GM12878 (cell line): ENCODE measurements around the gene ARHGEF17. TPM values are rescaled to one million over a fixed set of nuclear protein-coding genes. Genes with fewer than 3 reads are reported as not detected.

Source experiments
- ATAC-seq: fragments of 200-7000 bp; cut with Tn5 transposase; 3 replicates; pipeline ENCODE4 v1.9.1; 2020; ENCODE audit warnings: mild to moderate bottlenecking, moderate library complexity
- BruUV-seq: library from RNA; stranded (reverse); fragments of 400-500 nt; replicated peaks from 2 replicates; lab custom pipeline; 2021; lab: Mats Ljungman, UMichigan
- CTCF ChIA-PET: fragments of 300-600 bp; sonication (Branson Sonifier 250); formaldehyde crosslinking; extraction: SDS; loops from one replicate; lab custom pipeline; 2021; ENCODE audit warnings: inconsistent platforms; lab: Yijun Ruan, JAX
- POLR2A ChIA-PET: fragments of 350-600 bp; formaldehyde crosslinking; extraction: SDS; loops from one replicate; lab custom pipeline; 2021; ENCODE audit warnings: inconsistent platforms; lab: Charles Lee
- RAD21 ChIA-PET: fragments of 300-600 bp; sonication (Branson Sonifier 250); formaldehyde crosslinking; loops from one replicate; lab custom pipeline; 2023; ENCODE audit warnings: antibody characterized with exemption; ENCODE audit not compliant: unreplicated experiment; lab: Charles Lee
- SMC1A ChIA-PET: fragments of 300-600 bp; sonication (Branson Sonifier 250); formaldehyde crosslinking; loops from one replicate; lab custom pipeline; 2023; ENCODE audit not compliant: unreplicated experiment, uncharacterized antibody; lab: Charles Lee
- DNase-seq: peaks from one replicate; pipeline ENCODE4 v3.0.0-alpha.2; 2011; ENCODE audit warnings: low read depth, low spot score
- FAIRE-seq: peaks from 3 replicates; lab custom pipeline; 2011; peaks lifted over from hg19 to GRCh38; lab: Jason Lieb, UNC
- H2AFZ ChIP-seq: 2 replicates; pipeline ENCODE4 v1.6.0; 2011; ENCODE audit warnings: low read depth, low read length, control low read depth; ENCODE audit not compliant: control insufficient read depth
- H3K27ac ChIP-seq: 2 replicates; pipeline ENCODE4 v1.5.1; 2011; ENCODE audit warnings: control low read depth; ENCODE audit not compliant: control insufficient read depth, insufficient read depth
- H3K27me3 ChIP-seq, 2 experiments: replicated peaks in 1 of 2; 2 replicates each; pipeline versions ENCODE4 v1.6.0 to v1.6.1; 2011; ENCODE audit warnings: low read length in 1 of 2; ENCODE audit not compliant: control insufficient read depth in 2 of 2, insufficient read depth in 2 of 2
- H3K36me3 ChIP-seq, 2 experiments: 2 replicates each; pipeline ENCODE4 v1.5.1; 2011; ENCODE audit warnings: low read length in 1 of 2; ENCODE audit not compliant: control insufficient read depth in 2 of 2, insufficient read depth in 2 of 2
- H3K4me1 ChIP-seq: 2 replicates; pipeline ENCODE4 v1.6.1; 2011; ENCODE audit warnings: mild to moderate bottlenecking, low read length, moderate library complexity, mixed read lengths; ENCODE audit not compliant: control insufficient read depth, insufficient read depth
- H3K4me2 ChIP-seq: 2 replicates; pipeline ENCODE4 v1.6.0; 2011; ENCODE audit warnings: control low read depth; ENCODE audit not compliant: control insufficient read depth, insufficient read depth
- H3K4me3 ChIP-seq: fragments of 200-600 bp; sonication (generic); 2 replicates; pipeline ENCODE4 v1.5.1; 2016
- H3K79me2 ChIP-seq: 2 replicates; pipeline ENCODE4 v1.6.0; 2011; ENCODE audit warnings: low read length; ENCODE audit not compliant: control insufficient read depth, insufficient read depth
- H3K9ac ChIP-seq: 2 replicates; pipeline ENCODE4 v1.8.0; 2011; ENCODE audit warnings: low read length, control low read depth, mixed read lengths; ENCODE audit not compliant: control insufficient read depth, insufficient read depth
- H3K9me3 ChIP-seq: replicated peaks from 3 replicates; pipeline ENCODE4 v1.5.1; 2011; ENCODE audit warnings: mild to moderate bottlenecking, low read length; ENCODE audit not compliant: control insufficient read depth, insufficient read depth
- H4K20me1 ChIP-seq: 2 replicates; pipeline ENCODE4 v1.6.0; 2011; ENCODE audit not compliant: control insufficient read depth, insufficient read depth
- CBX3 ChIP-seq: fragments of 200-600 bp; sonication (generic); IDR thresholded peaks from 2 replicates; pipeline ENCODE4 v1.6.1; 2016; ENCODE audit warnings: low read depth, borderline replicate concordance
- CEBPB ChIP-seq, 2 experiments: fragments of 150-350 bp in 1 of 2; IDR thresholded peaks; 2 replicates each; pipeline ENCODE4 v1.6.1; 2012 to 2014; ENCODE audit warnings: low read depth in 2 of 2, low read length in 2 of 2, borderline replicate concordance in 1 of 2, inconsistent platforms in 1 of 2
- ESRRA ChIP-seq: IDR thresholded peaks from 2 replicates; pipeline ENCODE4 v1.6.1; 2012; ENCODE audit warnings: mild to moderate bottlenecking, low read length, improper control_type of control experiment
- GABPA ChIP-seq: IDR thresholded peaks from 2 replicates; pipeline ENCODE4 v1.6.1; 2014; ENCODE audit warnings: antibody characterized with exemption, low read depth, mild to moderate bottlenecking, inconsistent platforms
- GATAD2B ChIP-seq: fragments of 450-650 bp; conservative IDR thresholded peaks from 2 replicates; pipeline ENCODE4 v1.6.1; 2017; ENCODE audit warnings: low read depth, mild to moderate bottlenecking, moderate library complexity
- NR2C2 ChIP-seq: IDR thresholded peaks from 2 replicates; pipeline ENCODE4 v1.6.1; 2011; ENCODE audit warnings: borderline replicate concordance, low read depth; ENCODE audit not compliant: control insufficient read depth, insufficient read length
- POLR2A ChIP-seq: IDR thresholded peaks from 2 replicates; pipeline ENCODE4 v1.6.1; 2011; ENCODE audit warnings: low read depth, mild to moderate bottlenecking, low read length
- RB1 ChIP-seq: fragments of 450-650 bp; formaldehyde crosslinking; IDR thresholded peaks from 2 replicates; pipeline ENCODE4 v1.6.1; 2017; ENCODE audit warnings: mild to moderate bottlenecking, borderline replicate concordance
- SMARCA5 ChIP-seq: fragments of 450-650 bp; IDR thresholded peaks from 2 replicates; pipeline ENCODE4 v1.6.1; 2017; ENCODE audit warnings: mild to moderate bottlenecking
- ZNF384 ChIP-seq: IDR thresholded peaks from 2 replicates; pipeline ENCODE4 v1.6.1; 2012; ENCODE audit warnings: low read depth, mild to moderate bottlenecking, low read length, improper control_type of control experiment, borderline replicate concordance
- ZNF687 ChIP-seq: fragments of 450-650 bp; IDR thresholded peaks from 2 replicates; pipeline ENCODE4 v1.6.1; 2017; ENCODE audit warnings: mild to moderate bottlenecking, moderate library complexity
- in situ Hi-C: fragments of 300-500 bp; cut with MboI; formaldehyde crosslinking; loops from 9 replicates; pipeline ENCODE4 v1.14.3; 2018; ENCODE audit warnings: mixed read lengths
- intact Hi-C: fragments of 100-400 bp; cut with micrococcal nuclease; formaldehyde crosslinking; loops from one replicate; pipeline ENCODE4 v1.14.2; 2022; ENCODE audit not compliant: unreplicated experiment
- polyA plus RNA-seq, 11 experiments: library from polyadenylated mRNA; depleted of rRNA in 4 of 11; unstranded in 6 of 11; stranded (reverse) in 5 of 11; fragments of >200 nt; fragmentation: Nextera tagmentation in 4 of 11; fragmentation: Illumina TruSeq in 1 of 11; extraction: Ambion mirVana in 4 of 11; extraction: Trizol in 1 of 11; gene quantifications; 1 replicate in 1 of 11; 2 replicates in 10 of 11; pipeline versions ENCODE4 v1.2.1 to v1.2.3, GENCODE V29; 2011 to 2016; ENCODE audit warnings: inconsistent platforms in 2 of 11, missing spikeins in 2 of 11, low read depth in 1 of 11
- total RNA-seq, 4 experiments: library from RNA; depleted of rRNA in 3 of 4; stranded (reverse); fragments of >200 nt in 3 of 4; fragmentation: Illumina TruSeq in 1 of 4; extraction: Trizol in 1 of 4; gene quantifications; 2 replicates each; pipeline versions ENCODE4 v1.2.1 to v1.2.3, GENCODE V29; 2013 to 2021
- TF ChIP-seq, protein P1 (sequence below): IDR thresholded peaks from 2 replicates; pipeline ENCODE4 v1.6.1; 2012; ENCODE audit warnings: low read depth, low read length, improper control_type of control experiment
- TF ChIP-seq, protein P2 (sequence below): fragments of 450-650 bp; IDR thresholded peaks from 2 replicates; pipeline ENCODE4 v1.6.1; 2016; ENCODE audit warnings: mild to moderate bottlenecking

The ARHGEF17 gene
- total and polyA plus RNA-seq, 10 of the 15 experiments (the other 5 are each of a cell fraction or from before 2014, with no cell fraction given): 0.15 to 11.0 (median 1.7) TPM

DNA sequence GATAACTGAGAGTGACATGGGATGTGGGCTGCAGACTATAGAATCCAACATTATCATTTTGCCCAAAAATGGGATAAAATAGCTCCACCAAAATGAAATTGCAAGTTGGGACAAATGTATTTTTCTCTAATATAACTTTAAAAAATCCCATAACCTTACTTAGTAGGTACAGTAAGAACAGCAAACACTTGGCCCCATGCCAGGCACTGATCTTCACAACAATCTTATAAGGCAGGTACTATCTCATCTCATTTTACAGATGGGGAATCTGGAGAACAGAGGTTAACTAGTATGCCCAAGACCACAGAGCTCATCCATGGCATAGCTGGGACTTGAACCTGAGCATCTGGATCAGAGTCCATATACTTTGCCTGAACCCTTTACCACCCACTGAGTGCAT is 13.5 kb upstream of the ARHGEF17 start:
- BruUV-seq: no TSS peak

More for the DNA sequence above, 13.5 kb upstream of the ARHGEF17 start:
- no peaks in the 10 kb centered on the region for H3K9me3 ChIP-seq
- no peak overlapping the region for H2AFZ ChIP-seq
- intact Hi-C loops: loop anchor here (1.0 kb wide), 1 partner anchor 41 kb away; no protein-coding TSS in a partner anchor
- no peak overlapping the region for H3K4me2 ChIP-seq
- ChIA-PET RAD21 (interaction anchor here (1.0 to 2.5 kb wide), 6 partner anchors 12 to 366 kb away, joined by 3 to 30 read pairs (median 4); no protein-coding TSS in a partner anchor), SMC1A (interaction anchor here (0.8 to 2.2 kb wide), 9 partner anchors 12 to 108 kb away, joined by 3 to 24 read pairs (median 5); partner anchors contain the start of gene ARHGEF17), POLR2A (no interaction called here), CTCF (interaction anchor here (0.6 to 17.3 kb wide), 25 partner anchors 10 to 709 kb away, joined by 3 to 326 read pairs (median 4); partner anchors contain the start of gene ARHGEF17)
- FAIRE-seq (no peak), ATAC-seq (no peak), DNase-seq (no peak)
- TF ChIP-seq GATAD2B: no peak
- no peak for TF ChIP-seq ZNF687
- TF ChIP-seq POLR2A: no peak
- TF ChIP-seq, protein P1, sequence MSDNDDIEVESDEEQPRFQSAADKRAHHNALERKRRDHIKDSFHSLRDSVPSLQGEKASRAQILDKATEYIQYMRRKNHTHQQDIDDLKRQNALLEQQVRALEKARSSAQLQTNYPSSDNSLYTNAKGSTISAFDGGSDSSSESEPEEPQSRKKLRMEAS: no peak
- no peak for TF ChIP-seq ESRRA
- TF ChIP-seq CBX3: no peak
- TF ChIP-seq, protein P2, sequence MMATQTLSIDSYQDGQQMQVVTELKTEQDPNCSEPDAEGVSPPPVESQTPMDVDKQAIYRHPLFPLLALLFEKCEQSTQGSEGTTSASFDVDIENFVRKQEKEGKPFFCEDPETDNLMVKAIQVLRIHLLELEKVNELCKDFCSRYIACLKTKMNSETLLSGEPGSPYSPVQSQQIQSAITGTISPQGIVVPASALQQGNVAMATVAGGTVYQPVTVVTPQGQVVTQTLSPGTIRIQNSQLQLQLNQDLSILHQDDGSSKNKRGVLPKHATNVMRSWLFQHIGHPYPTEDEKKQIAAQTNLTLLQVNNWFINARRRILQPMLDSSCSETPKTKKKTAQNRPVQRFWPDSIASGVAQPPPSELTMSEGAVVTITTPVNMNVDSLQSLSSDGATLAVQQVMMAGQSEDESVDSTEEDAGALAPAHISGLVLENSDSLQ: no peak
- no peak for TF ChIP-seq CEBPB (IDR thresholded peaks at IDR 0.05; ENCODE audit: borderline replicate concordance in 1 of 2, low read depth in 2 of 2, low read length in 2 of 2)
- no peak for TF ChIP-seq ZNF384
- TF ChIP-seq RB1: no peak
- no peak for TF ChIP-seq NR2C2
- TF ChIP-seq GABPA: no peak
- no peak for TF ChIP-seq SMARCA5
- no peak overlapping the region for H3K9ac ChIP-seq
- H4K20me1 ChIP-seq: no peaks in the 10 kb centered on the region
- in situ Hi-C loops: loop anchor here (5.0 kb wide), 1 partner anchor 43 kb away; no protein-coding TSS in a partner anchor
- H3K36me3 ChIP-seq: no peaks in the 10 kb centered on the region
- no peaks in the 10 kb centered on the region for H3K79me2 ChIP-seq
- H3K4me1 ChIP-seq: peaks cover 3% of the 10 kb centered on the region
- H3K27me3 ChIP-seq: no peaks in the 10 kb centered on the region; a peak in 2 of 4 replicates
- H3K4me3 ChIP-seq: no peak overlapping the region
- H3K27ac ChIP-seq: no peak overlapping the region
